HepG2 (cell line): ENCODE results near the gene SYNDIG1. TPM values are rescaled to one million over a fixed set of nuclear protein-coding genes. Genes with fewer than 3 reads are reported as not detected.

Source experiments
- ATAC-seq: fragments of 200-7000 bp; cut with Tn5 transposase; 3 replicates; pipeline ENCODE4 v1.9.1; 2020; ENCODE audit warnings: mild to moderate bottlenecking, moderate library complexity
- BruUV-seq: library from RNA; stranded (reverse); fragments of 400-500 nt; replicated peaks from 2 replicates; lab custom pipeline; 2021; lab: Mats Ljungman, UMichigan
- CTCF ChIA-PET: fragments of 300-600 bp; formaldehyde crosslinking; extraction: SDS; loops from one replicate; lab custom pipeline; 2021; ENCODE audit warnings: low total read pairs, inconsistent platforms, low intra/inter-chr PET ratio; lab: Yijun Ruan, JAX
- POLR2A ChIA-PET: fragments of 350-600 bp; sonication (Branson Sonifier 250); formaldehyde crosslinking; loops from one replicate; lab custom pipeline; 2020; ENCODE audit warnings: antibody characterized with exemption, inconsistent platforms; lab: Yijun Ruan, JAX
- DNase-seq: peaks from one replicate; pipeline ENCODE4 v3.0.0-alpha.2; 2015; ENCODE audit warnings: low spot score
- FAIRE-seq: peaks from 3 replicates; lab custom pipeline; 2011; peaks lifted over from hg19 to GRCh38; lab: Jason Lieb, UNC
- H2AFZ ChIP-seq: one replicate; pipeline ENCODE4 v1.6.1; 2011; ENCODE audit warnings: low read length, inconsistent platforms
- H3K27ac ChIP-seq: fragments of 300-600 bp; 3 replicates; pipeline ENCODE4 v1.8.0; 2011; ENCODE audit warnings: mixed run types, mild to moderate bottlenecking, mixed read lengths, low read length, inconsistent platforms; ENCODE audit not compliant: insufficient read depth; ENCODE audit errors: extremely low read length
- H3K27me3 ChIP-seq, 2 experiments: fragments of 200-600 bp in 1 of 2; 2 replicates in 1 of 2; 3 replicates in 1 of 2; pipeline versions ENCODE4 v1.6.0 to v1.8.0; 2011; ENCODE audit warnings: low read length in 2 of 2, mild to moderate bottlenecking in 2 of 2, moderate library complexity in 2 of 2, inconsistent platforms in 1 of 2; ENCODE audit not compliant: insufficient read depth in 2 of 2, control insufficient read depth in 1 of 2
- H3K36me3 ChIP-seq, 2 experiments: fragments of 200-600 bp in 1 of 2; replicated peaks in 1 of 2; 2 replicates in 1 of 2; 3 replicates in 1 of 2; pipeline versions ENCODE4 v1.5.1 to v1.8.0; 2011; ENCODE audit warnings: low read length in 2 of 2, inconsistent platforms in 1 of 2; ENCODE audit not compliant: insufficient read depth in 2 of 2, control insufficient read depth in 1 of 2
- H3K4me1 ChIP-seq: 2 replicates; pipeline ENCODE4 v1.5.1; 2012; ENCODE audit warnings: low read length, inconsistent platforms; ENCODE audit not compliant: insufficient read depth
- H3K4me2 ChIP-seq: 2 replicates; pipeline ENCODE4 v1.6.0; 2011; ENCODE audit warnings: low read depth, low read length, inconsistent platforms
- H3K4me3 ChIP-seq, 3 experiments: fragments of 200-600 bp in 1 of 3; sonication (generic), shearing (Covaris generic) in 1 of 3; replicated peaks in 1 of 3; 2 replicates each; pipeline ENCODE4 v1.5.1; 2011 to 2016; ENCODE audit warnings: low read length in 3 of 3, inconsistent platforms in 2 of 3, low read depth in 2 of 3, mild to moderate bottlenecking in 2 of 3, control low read depth in 1 of 3, mixed read lengths in 1 of 3; ENCODE audit not compliant: insufficient read depth in 1 of 3
- H3K79me2 ChIP-seq: one replicate; pipeline ENCODE4 v1.6.1; 2011; ENCODE audit warnings: low read length, inconsistent platforms; ENCODE audit not compliant: insufficient read depth
- H3K9ac ChIP-seq: 2 replicates; pipeline ENCODE4 v1.6.0; 2011; ENCODE audit warnings: mild to moderate bottlenecking, low read depth, low read length, inconsistent platforms; ENCODE audit not compliant: insufficient read depth
- H3K9me3 ChIP-seq: 2 replicates; pipeline ENCODE4 v1.5.1; 2012; ENCODE audit warnings: mild to moderate bottlenecking, low read length
- H4K20me1 ChIP-seq: 2 replicates; pipeline ENCODE4 v1.6.0; 2011; ENCODE audit warnings: inconsistent platforms, mild to moderate bottlenecking, low read length, moderate library complexity; ENCODE audit not compliant: insufficient read depth
- FOXO1 ChIP-seq: sonication (generic); formaldehyde crosslinking; IDR thresholded peaks from 2 replicates; pipeline ENCODE4 v1.4.0; 2020; ENCODE audit warnings: missing genetic modification reagents
- HDAC2 ChIP-seq: sonication (generic); formaldehyde crosslinking; IDR thresholded peaks from 2 replicates; pipeline ENCODE4 v1.4.0; 2020; ENCODE audit warnings: missing genetic modification reagents
- JUND ChIP-seq: sonication (generic); formaldehyde crosslinking; IDR thresholded peaks from 2 replicates; pipeline ENCODE4 v1.8.0; 2022; ENCODE audit warnings: mild to moderate bottlenecking, missing genetic modification reagents
- MAFG ChIP-seq: sonication (generic); formaldehyde crosslinking; IDR thresholded peaks from 2 replicates; pipeline ENCODE4 v1.5.1; 2020; ENCODE audit warnings: mild to moderate bottlenecking, missing genetic modification reagents
- ZNF263 ChIP-seq: sonication (generic); formaldehyde crosslinking; IDR thresholded peaks from 2 replicates; pipeline ENCODE4 v1.4.0; 2020; ENCODE audit warnings: missing genetic modification reagents
- ZNF567 ChIP-seq: sonication (generic); formaldehyde crosslinking; IDR thresholded peaks from 2 replicates; pipeline ENCODE4 v1.8.1; 2023; ENCODE audit warnings: mild to moderate bottlenecking, missing genetic modification reagents, borderline replicate concordance
- ZNF709 ChIP-seq: sonication (generic); formaldehyde crosslinking; IDR thresholded peaks from 2 replicates; pipeline ENCODE4 v1.5.0; 2020; ENCODE audit warnings: mild to moderate bottlenecking, missing genetic modification reagents
- WGBS: methylation state at CpG from one replicate; pipeline ENCODE4 v1.1.6; 2017; ENCODE audit warnings: low lambda C conversion rate; 5-methylcytosine and 5-hydroxymethylcytosine counted together
- in situ Hi-C: cut with HindIII; loops from 2 replicates; pipeline ENCODE4 v1.10.0; 2017; ENCODE audit warnings: low pct_unique_long_range_greater_than_20kb; ENCODE audit not compliant: extremely low pct_ligation_motif_present
- intact Hi-C: fragments of 100-400 bp; cut with micrococcal nuclease; formaldehyde crosslinking; loops from one replicate; pipeline ENCODE4 v1.10.0; 2022; ENCODE audit not compliant: unreplicated experiment
- polyA plus RNA-seq, 8 experiments: library from polyadenylated mRNA; depleted of rRNA in 3 of 8; stranded (reverse) in 7 of 8; unstranded in 1 of 8; fragments of >200 nt; fragmentation: Illumina TruSeq in 4 of 8; extraction: Trizol in 4 of 8; gene quantifications; 2 replicates each; pipeline versions ENCODE4 v1.2.1 to v1.2.3, GENCODE V29; 2011 to 2016; ENCODE audit warnings: low read depth in 4 of 8, missing spikeins in 1 of 8, mixed read lengths in 1 of 8; ENCODE audit not compliant: insufficient read depth in 1 of 8
- total RNA-seq, 5 experiments: library from RNA; depleted of rRNA; stranded (reverse); fragments of >200 nt; fragmentation: Illumina TruSeq; extraction: Trizol; gene quantifications; 2 replicates each; pipeline ENCODE4 v1.2.3, GENCODE V29; 2016; ENCODE audit warnings: low read depth in 1 of 5

Gene SYNDIG1
- total and polyA plus RNA-seq, 2 of the 13 experiments (the other 11 are each of a cell fraction or from before 2014, with no cell fraction given): not detected

GRCh38 chr20:24479595-24479994 lies 10.2 kb downstream of the SYNDIG1 start:
- H3K27me3 ChIP-seq: peaks cover 0 to 5% of the 10 kb centered on the region in 2 experiments; a peak in 2 of 5 replicates
- no peak overlapping the region for H2AFZ ChIP-seq
- no peaks in the 10 kb centered on the region for H4K20me1 ChIP-seq
- H3K79me2 ChIP-seq: no peaks in the 10 kb centered on the region
- no peaks in the 10 kb centered on the region for H3K36me3 ChIP-seq
- DNase-seq (no peak), ATAC-seq (peak; percentile 50; the same call in 2 of the 3 replicates), FAIRE-seq (no peak)
- intact Hi-C loops: no loop called here
- in situ Hi-C loops: no loop called here
- H3K4me2 ChIP-seq: no peak overlapping the region
- CTCF ChIA-PET: no interaction called here
- H3K4me1 ChIP-seq: no peaks in the 10 kb centered on the region
- no peaks in the 10 kb centered on the region for H3K9me3 ChIP-seq
- no peak overlapping the region for H3K9ac ChIP-seq
- no peak overlapping the region for H3K27ac ChIP-seq
- TF ChIP-seq ZNF709 (CRISPR knock-in tag) (no peak), MAFG (no peak)
- no TSS peak for BruUV-seq
- no peak overlapping the region for H3K4me3 ChIP-seq
- 12% methylated on average over 4 of the region's 4 CpGs for WGBS
- POLR2A ChIA-PET: no interaction called here

- 14% methylated on average over 4 of the region's 4 CpGs for WGBS
- ChIA-PET CTCF (no interaction called here), POLR2A (no interaction called here)
- Histone ChIP-seq H4K20me1 (no peaks in the 10 kb centered on the region), H3K4me1 (no peaks in the 10 kb centered on the region), H2AFZ (no peak overlapping the region), H3K4me3 (no peak overlapping the region), H3K79me2 (no peaks in the 10 kb centered on the region), H3K27me3 (peaks cover 0 to 5% of the 10 kb centered on the region in 2 experiments; a peak in 2 of 5 replicates), H3K9me3 (no peaks in the 10 kb centered on the region), H3K36me3 (no peaks in the 10 kb centered on the region), H3K9ac (no peak overlapping the region), H3K4me2 (no peak overlapping the region), H3K27ac (no peak overlapping the region)
- DNase-seq (no peak), ATAC-seq (no peak), FAIRE-seq (peak; percentile 8)
- intact Hi-C loops: no loop called here
- in situ Hi-C loops: no loop called here
- TF ChIP-seq HDAC2 (CRISPR knock-in tag) (no peak), ZNF567 (CRISPR knock-in tag) (no peak), FOXO1 (CRISPR knock-in tag) (no peak), ZNF263 (CRISPR knock-in tag) (no peak), JUND (CRISPR knock-in tag) (no peak)
- no TSS peak for BruUV-seq
Measured at GRCh38 chr20:24480509-24480908, 11.1 kb downstream of the SYNDIG1 start.
